IPS DF 4.7 (cell line): Measurements from ENCODE around the gene AR.

Experiments used
- DNase-seq: peaks from one replicate; pipeline ENCODE4 v3.0.0-alpha.2; 2013; ENCODE audit warnings: low spot score; ENCODE audit errors: extremely low read depth

Gene AR

DNA sequence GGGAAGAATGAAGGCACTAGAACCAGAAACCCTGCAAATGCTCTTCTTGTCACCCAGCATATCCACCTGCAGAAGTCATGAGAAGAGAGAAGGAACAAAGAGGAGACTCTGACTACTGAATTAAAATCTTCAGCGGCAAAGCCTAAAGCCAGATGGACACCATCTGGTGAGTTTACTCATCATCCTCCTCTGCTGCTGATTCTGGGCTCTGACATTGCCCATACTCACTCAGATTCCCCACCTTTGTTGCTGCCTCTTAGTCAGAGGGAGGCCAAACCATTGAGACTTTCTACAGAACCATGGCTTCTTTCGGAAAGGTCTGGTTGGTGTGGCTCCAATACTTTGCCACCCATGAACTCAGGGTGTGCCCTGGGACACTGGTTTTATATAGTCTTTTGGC, 181.7 kb downstream of the AR start:
- no peak for DNase-seq

DNA sequence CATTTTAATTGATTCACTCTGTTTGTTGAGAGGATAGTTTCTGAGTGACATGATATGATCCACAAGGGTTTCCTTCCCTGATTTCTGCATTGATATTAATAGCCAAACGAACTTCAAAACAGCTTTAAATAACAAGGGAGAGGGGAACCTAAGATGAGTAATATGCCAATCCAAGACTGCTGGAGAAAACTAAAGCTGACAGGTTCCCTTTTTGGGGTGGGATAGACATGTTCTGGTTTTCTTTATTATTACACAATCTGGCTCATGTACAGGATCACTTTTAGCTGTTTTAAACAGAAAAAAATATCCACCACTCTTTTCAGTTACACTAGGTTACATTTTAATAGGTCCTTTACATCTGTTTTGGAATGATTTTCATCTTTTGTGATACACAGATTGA, 182.2 kb downstream of the AR start:
- no peak for DNase-seq

DNA sequence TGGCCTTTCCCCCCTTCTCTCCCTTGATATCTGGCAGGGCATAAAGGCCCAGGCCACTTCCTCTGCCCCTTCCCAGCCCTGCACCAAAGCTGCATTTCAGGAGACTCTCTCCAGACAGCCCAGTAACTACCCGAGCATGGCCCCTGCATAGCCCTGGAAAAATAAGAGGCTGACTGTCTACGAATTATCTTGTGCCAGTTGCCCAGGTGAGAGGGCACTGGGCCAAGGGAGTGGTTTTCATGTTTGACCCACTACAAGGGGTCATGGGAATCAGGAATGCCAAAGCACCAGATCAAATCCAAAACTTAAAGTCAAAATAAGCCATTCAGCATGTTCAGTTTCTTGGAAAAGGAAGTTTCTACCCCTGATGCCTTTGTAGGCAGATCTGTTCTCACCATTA, 183.8 kb downstream of the AR start:
- DNase-seq = no peak

DNA sequence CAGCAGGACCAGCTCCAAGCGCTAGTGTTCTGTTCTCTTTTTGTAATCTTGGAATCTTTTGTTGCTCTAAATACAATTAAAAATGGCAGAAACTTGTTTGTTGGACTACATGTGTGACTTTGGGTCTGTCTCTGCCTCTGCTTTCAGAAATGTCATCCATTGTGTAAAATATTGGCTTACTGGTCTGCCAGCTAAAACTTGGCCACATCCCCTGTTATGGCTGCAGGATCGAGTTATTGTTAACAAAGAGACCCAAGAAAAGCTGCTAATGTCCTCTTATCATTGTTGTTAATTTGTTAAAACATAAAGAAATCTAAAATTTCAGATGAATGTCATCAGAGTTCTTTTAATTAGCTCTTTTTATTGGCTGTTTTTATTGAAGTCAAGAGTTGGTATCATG, 186.5 kb downstream of the AR start:
- DNase-seq = no peak

DNA sequence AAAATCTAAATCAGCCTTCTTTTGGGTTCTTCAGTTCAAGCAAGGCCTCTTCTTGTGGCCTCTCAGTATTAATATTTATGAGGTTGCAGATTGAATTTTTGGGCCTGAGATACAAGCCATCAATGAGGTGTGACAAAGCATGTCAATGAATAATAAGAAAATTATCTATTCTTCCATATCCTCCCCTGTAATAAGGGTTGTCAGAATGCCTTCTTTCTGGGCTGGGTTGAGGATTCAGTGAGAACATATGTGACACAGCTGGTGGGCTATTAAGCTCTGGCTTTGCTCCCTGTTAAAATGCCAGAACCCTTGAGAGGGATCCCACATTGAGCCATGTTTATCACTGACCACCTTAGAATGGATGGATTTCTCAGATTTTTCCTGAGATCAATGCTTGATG, 187.2 kb downstream of the AR start:
- no peak for DNase-seq

DNA sequence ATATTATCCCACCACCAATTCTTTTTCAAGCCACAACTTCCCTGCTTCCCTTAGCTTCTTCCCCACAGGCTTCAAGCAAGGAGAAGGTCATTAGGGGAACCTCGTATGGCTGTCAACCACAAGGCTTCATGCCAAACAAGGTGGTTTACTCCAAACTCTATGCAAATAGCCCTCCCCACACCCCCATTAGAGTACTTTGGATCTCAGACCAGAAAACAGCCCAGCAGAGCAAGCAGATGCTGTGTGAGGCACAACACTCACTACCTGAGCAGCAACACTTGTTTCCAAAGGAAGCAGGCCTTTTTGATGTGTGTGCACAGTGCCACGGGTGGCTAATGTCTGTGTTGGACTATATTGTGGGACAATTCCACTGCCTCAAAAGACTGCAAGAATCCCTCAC, 189.0 kb downstream of the AR start:
- no peak for DNase-seq

DNA sequence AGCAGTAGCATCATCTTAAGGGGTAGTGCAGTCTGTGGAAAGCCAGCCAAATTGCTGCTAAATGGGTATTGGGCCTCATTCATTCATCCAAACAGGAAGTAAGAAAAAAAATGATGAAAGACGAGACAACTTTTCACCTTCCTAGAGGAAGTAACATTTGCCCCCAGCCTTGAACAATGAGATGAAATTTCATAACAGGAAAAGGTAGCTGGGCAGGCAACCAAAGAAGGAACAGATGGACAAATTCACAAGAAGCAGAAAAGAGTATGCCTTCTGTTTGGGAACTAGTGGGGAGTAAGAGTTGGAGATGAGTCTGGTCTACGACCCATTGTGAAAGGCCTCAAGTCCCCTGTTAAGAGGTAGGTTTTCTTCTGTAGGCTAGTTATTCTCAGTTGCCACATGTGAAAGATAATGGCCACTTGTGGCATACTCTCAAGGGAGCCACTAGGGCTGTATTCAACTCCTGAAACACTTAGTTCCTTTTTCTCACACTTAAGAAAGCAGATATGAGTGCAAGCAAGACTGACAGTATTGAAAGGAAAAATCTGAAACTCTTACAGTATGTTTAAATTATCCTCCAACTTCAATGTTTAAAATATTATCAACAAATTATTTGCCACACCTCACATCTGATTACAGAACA, 190.4 kb downstream of the AR start:
- DNase-seq = no peak

DNA sequence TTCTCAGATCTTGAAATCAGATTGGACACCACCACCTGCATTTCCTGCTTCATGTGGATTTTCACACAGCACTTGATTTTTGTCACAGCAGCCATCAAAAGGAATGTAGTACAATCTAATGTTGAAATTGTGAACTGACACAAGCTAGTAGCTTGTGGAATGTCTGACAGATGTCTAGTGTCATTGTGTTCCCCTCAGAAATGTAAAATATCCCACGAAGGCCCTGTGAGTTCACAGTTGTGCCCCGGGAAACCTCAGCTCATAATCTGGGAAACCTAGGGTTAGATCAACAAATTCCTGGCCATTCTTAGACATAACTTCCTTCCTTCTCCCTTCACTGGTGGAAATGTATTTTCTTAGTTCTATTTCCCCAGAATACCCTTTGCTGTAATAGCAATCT, 205.7 kb downstream of the AR start:
- DNase-seq = no peak

DNA sequence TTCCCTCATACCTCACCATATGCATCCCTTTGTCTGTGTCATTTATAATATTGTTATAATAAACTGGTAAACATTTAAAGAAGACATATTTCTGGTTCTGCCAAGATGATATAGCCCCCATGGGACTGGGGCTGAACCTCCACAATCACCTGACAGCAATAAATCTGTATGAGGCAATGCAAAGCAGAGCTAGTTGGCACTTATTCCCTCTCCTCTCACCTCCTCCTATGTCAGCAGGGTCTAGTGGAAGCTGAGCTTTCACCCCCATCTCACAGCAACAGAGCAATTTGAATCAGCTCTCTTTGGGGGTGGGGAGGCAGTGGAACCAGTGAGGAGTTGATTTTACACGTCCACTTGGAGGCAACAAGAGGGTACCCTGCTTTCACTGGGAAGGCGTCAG, 206.9 kb downstream of the AR start:
- no peak for DNase-seq

DNA sequence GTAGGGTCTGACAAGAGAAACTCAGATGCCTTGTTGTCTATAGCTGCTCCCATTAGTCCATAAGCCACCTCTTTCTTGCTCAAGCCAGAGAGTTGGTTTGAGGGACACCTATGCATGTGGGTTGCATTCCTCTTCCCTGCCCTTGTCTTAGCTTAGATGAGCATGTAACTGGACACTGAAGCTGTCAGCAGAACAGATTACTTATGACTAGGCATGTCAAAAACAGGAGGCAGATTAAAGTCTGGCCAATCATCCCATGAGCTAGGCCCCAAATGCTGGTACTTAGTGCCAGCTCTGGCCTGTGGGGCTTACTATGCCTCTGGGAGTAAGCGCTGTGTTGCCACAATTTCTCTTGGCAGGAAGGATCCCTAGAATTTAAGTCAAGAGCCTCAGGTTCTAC, 215.2 kb downstream of the AR start:
- DNase-seq = no peak

DNA sequence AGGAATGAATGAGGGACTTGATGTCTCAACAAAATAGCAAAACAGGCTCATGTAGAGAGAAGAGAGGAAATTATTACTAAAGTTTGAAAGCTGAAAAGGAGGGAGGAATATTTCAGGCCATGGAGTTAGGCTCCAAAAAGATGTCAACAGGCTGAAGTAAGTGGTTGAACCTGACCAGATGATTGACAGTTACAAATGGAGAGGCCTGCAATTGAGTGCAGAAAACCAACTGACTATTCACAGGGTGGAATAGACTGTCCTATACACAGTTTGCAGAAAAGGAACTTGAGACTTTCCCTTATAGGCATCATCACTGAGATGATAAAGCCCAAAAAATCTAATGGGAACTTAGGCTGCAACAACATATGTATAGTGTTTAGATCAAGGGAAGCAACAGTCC, 233.3 kb downstream of the AR start:
- no peak for DNase-seq

DNA sequence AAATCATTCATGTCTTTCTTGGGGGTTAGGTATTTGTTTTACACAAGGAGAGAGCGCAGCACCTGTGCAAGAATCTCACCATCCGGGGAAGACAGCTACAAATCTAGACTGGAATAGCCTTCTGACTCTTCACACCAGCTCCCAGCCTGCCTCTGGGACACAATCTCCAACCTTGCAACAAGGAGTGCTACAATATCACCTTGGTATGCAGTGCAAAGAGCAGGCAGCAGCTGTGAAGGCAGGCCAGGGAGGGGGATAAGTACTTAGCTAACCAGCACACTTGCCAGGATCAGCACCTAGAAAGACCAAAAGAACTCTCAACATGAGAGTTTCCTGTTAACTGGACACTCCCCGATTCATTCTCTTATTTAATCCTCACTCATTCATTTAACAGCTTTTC, 235.3 kb downstream of the AR start:
- DNase-seq = no peak
